DOHH2 (cell line): ENCODE data around the gene DND1.

Experiments used
- H3F3A ChIP-seq: fragments of 200-600 bp; sonication (generic), shearing (Covaris generic); 2 replicates; pipeline ENCODE4 v1.6.0; 2016; ENCODE audit warnings: antibody characterized with exemption, mild to moderate bottlenecking; ENCODE audit not compliant: control insufficient read depth, insufficient read depth
- H3K27ac ChIP-seq: fragments of 200-600 bp; sonication (generic); 2 replicates; pipeline ENCODE4 v1.5.1; 2014; ENCODE audit warnings: low read depth, mild to moderate bottlenecking, low read length, moderate library complexity
- H3K27me3 ChIP-seq: fragments of 200-600 bp; sonication (generic); 2 replicates; pipeline ENCODE4 v1.6.1; 2014; ENCODE audit warnings: mild to moderate bottlenecking, low read length, mixed read lengths; ENCODE audit not compliant: control insufficient read depth
- H3K36me3 ChIP-seq: fragments of 200-600 bp; sonication (generic); 2 replicates; pipeline ENCODE4 v1.6.1; 2014; ENCODE audit warnings: mild to moderate bottlenecking, low read length, moderate library complexity, mixed read lengths; ENCODE audit not compliant: control insufficient read depth
- H3K4me1 ChIP-seq: fragments of 200-600 bp; sonication (generic); 2 replicates; pipeline ENCODE4 v1.6.1; 2014; ENCODE audit warnings: mild to moderate bottlenecking, low read length, mixed read lengths; ENCODE audit not compliant: control insufficient read depth
- H3K4me2 ChIP-seq: fragments of 200-600 bp; sonication (generic); 2 replicates; pipeline ENCODE4 v1.6.0; 2014; ENCODE audit warnings: mild to moderate bottlenecking, low read length, moderate library complexity
- H3K4me3 ChIP-seq: fragments of 200-600 bp; sonication (generic); 2 replicates; pipeline ENCODE4 v1.5.1; 2014; ENCODE audit warnings: mild to moderate bottlenecking, low read length, mixed read lengths
- H3K79me2 ChIP-seq: fragments of 200-600 bp; sonication (generic); 2 replicates; pipeline ENCODE4 v1.6.1; 2014; ENCODE audit warnings: mild to moderate bottlenecking, low read length, mixed read lengths; ENCODE audit not compliant: control insufficient read depth
- H3K9me2 ChIP-seq: fragments of 200-600 bp; sonication (generic); replicated peaks from 2 replicates; pipeline ENCODE4 v1.6.1; 2014; ENCODE audit warnings: mild to moderate bottlenecking, low read length, mixed read lengths; ENCODE audit not compliant: control insufficient read depth
- H3K9me3 ChIP-seq: fragments of 200-600 bp; sonication (generic); 2 replicates; pipeline ENCODE4 v1.6.1; 2014; ENCODE audit warnings: antibody characterized with exemption, low read length, mixed read lengths; ENCODE audit not compliant: control insufficient read depth, insufficient read depth
- H4K20me1 ChIP-seq: fragments of 200-600 bp; sonication (generic); 2 replicates; pipeline ENCODE4 v1.6.0; 2014; ENCODE audit warnings: low read depth, mild to moderate bottlenecking, antibody characterized with exemption, low read length, moderate library complexity; ENCODE audit not compliant: control insufficient read depth, insufficient read depth
- CTCF ChIP-seq: fragments of 200-600 bp; sonication (generic); IDR thresholded peaks from one replicate; pipeline ENCODE4 v1.5.1; 2014; ENCODE audit warnings: antibody characterized with exemption, mild to moderate bottlenecking, low read depth, low read length; ENCODE audit not compliant: poor library complexity, severe bottlenecking
- EZH2phosphoT487 ChIP-seq: fragments of 200-600 bp; sonication (generic); IDR thresholded peaks from 2 replicates; pipeline ENCODE4 v1.6.1; 2017; ENCODE audit warnings: borderline replicate concordance, mild to moderate bottlenecking, antibody characterized with exemption, low read length, moderate library complexity, mixed read lengths

DND1 gene

GRCh38 chr5:140633021-140633471, 40.3 kb downstream of the DND1 start, which contains the start of gene CD14:
Gene CD14, minus strand, starts transcription at chr5:140633175. Its CDS starts 104 bp downstream, at chr5:140633071.
- Histone ChIP-seq H3K79me2 (no peaks in the 10 kb centered on the region), H3K27me3 (peaks cover 31% of the 10 kb centered on the region), H3K36me3 (no peaks in the 10 kb centered on the region), H3K9me3 (no peaks in the 10 kb centered on the region), H4K20me1 (no peaks in the 10 kb centered on the region), H3K4me1 (peaks cover 19% of the 10 kb centered on the region), H3K4me3 (peak within 1 kb of the TSS; percentile 44), H3K4me2 (peak within 1 kb of the TSS; percentile 74), H3K27ac (no peak within 1 kb of the TSS), H3F3A (no peaks in the 10 kb centered on the region), H3K9me2 (no peaks in the 10 kb centered on the region)
- no peak for TF ChIP-seq CTCF
- no peak for TF ChIP-seq EZH2phosphoT487

GRCh38 chr5:140632366-140633020, 40.9 kb downstream of the DND1 start:
- Histone ChIP-seq H3K27ac (no peak overlapping the region), H3K36me3 (no peaks in the 10 kb centered on the region), H3K4me2 (peak overlapping the region; percentile 74), H3K9me3 (no peaks in the 10 kb centered on the region), H3K9me2 (no peaks in the 10 kb centered on the region), H4K20me1 (no peaks in the 10 kb centered on the region), H3K79me2 (no peaks in the 10 kb centered on the region), H3F3A (no peaks in the 10 kb centered on the region), H3K4me1 (peaks cover 19% of the 10 kb centered on the region), H3K4me3 (peak overlapping the region; percentile 44), H3K27me3 (peaks cover 31% of the 10 kb centered on the region)
- peak; percentile 82; the same call in 1 of the 2 replicates for TF ChIP-seq EZH2phosphoT487
- no peak for TF ChIP-seq CTCF

GRCh38 chr5:140631831-140632365, 41.5 kb downstream of the DND1 start:
- Histone ChIP-seq H3K9me2 (no peaks in the 10 kb centered on the region), H3K36me3 (no peaks in the 10 kb centered on the region), H3K4me1 (peaks cover 19% of the 10 kb centered on the region), H3K4me2 (peak overlapping the region; percentile 74), H3K9me3 (peaks cover 2% of the 10 kb centered on the region; the same call in 1 of the 2 replicates), H4K20me1 (no peaks in the 10 kb centered on the region), H3K79me2 (no peaks in the 10 kb centered on the region), H3F3A (no peaks in the 10 kb centered on the region), H3K4me3 (peak overlapping the region; percentile 44), H3K27ac (no peak overlapping the region), H3K27me3 (peaks cover 31% of the 10 kb centered on the region)
- TF ChIP-seq CTCF = no peak
- no peak for TF ChIP-seq EZH2phosphoT487
